ENCODE measurements around the gene CAAP1. TPM values are rescaled to one million over a fixed set of nuclear protein-coding genes. Genes with fewer than 3 reads are reported as not detected.

Gene CAAP1
- polyA plus RNA-seq (2012; ENCODE audit: low read depth, missing spikeins) = 12.5 TPM

- DNase-seq (ENCODE audit: insufficient read length, low spot score) = peak; percentile 77
- TF ChIP-seq TAF1 (IDR thresholded peaks at IDR 0.05; ENCODE audit: low read depth, low read length) = peak; percentile 80
- peak; percentile 97 for TF ChIP-seq POLR2AphosphoS5 (IDR thresholded peaks at IDR 0.05; ENCODE audit: low read depth, low read length)
- peak; percentile 72 for TF ChIP-seq PAX5 (IDR thresholded peaks at IDR 0.05; ENCODE audit: insufficient read depth, low read length, severe bottlenecking)
- peak; percentile 69 for TF ChIP-seq SPI1 (IDR thresholded peaks at IDR 0.05; ENCODE audit: low read depth, low read length)
- TF ChIP-seq POU2F2 (IDR thresholded peaks at IDR 0.05; ENCODE audit: low read depth, low read length) = peak; percentile 87
- peak; percentile 96 for TF ChIP-seq POLR2A (IDR thresholded peaks at IDR 0.05; ENCODE audit: low read depth, low read length)
- FAIRE-seq = peak; percentile 99
Measured at GRCh38 chr9:26892251-26893029, at the start of gene CAAP1. TSS of gene CAAP1 (minus strand) at chr9:26892802. CDS start at chr9:26892715, 87 bp downstream.

GRCh38 chr9:26940779-26941178 lies 48.2 kb upstream of the CAAP1 start:
- no peak for FAIRE-seq
- TF ChIP-seq POLR2AphosphoS5 (IDR thresholded peaks at IDR 0.05; ENCODE audit: low read depth, low read length) (no peak), PAX5 (IDR thresholded peaks at IDR 0.05; ENCODE audit: insufficient read depth, low read length, severe bottlenecking) (no peak), POLR2A (IDR thresholded peaks at IDR 0.05; ENCODE audit: low read depth, low read length) (no peak), POU2F2 (IDR thresholded peaks at IDR 0.05; ENCODE audit: low read depth, low read length) (no peak), SPI1 (IDR thresholded peaks at IDR 0.05; ENCODE audit: low read depth, low read length) (no peak), TAF1 (IDR thresholded peaks at IDR 0.05; ENCODE audit: low read depth, low read length) (no peak)

GRCh38 chr9:26939955-26940711 lies 47.5 kb upstream of the CAAP1 start:
- DNase-seq (ENCODE audit: insufficient read length, low spot score) (no peak), FAIRE-seq (no peak)
- TF ChIP-seq POLR2AphosphoS5 (IDR thresholded peaks at IDR 0.05; ENCODE audit: low read depth, low read length) = no peak

More at GRCh38 chr9:26940779-26941178, 48.2 kb upstream of the CAAP1 start:
- DNase-seq (ENCODE audit: insufficient read length, low spot score) = no peak

GRCh38 chr9:26937816-26938371 lies 45.3 kb upstream of the CAAP1 start:
- FAIRE-seq = no peak
- TF ChIP-seq SPI1 (IDR thresholded peaks at IDR 0.05; ENCODE audit: low read depth, low read length) (no peak), POLR2A (IDR thresholded peaks at IDR 0.05; ENCODE audit: low read depth, low read length) (no peak), POU2F2 (IDR thresholded peaks at IDR 0.05; ENCODE audit: low read depth, low read length) (no peak), PAX5 (IDR thresholded peaks at IDR 0.05; ENCODE audit: insufficient read depth, low read length, severe bottlenecking) (no peak), TAF1 (IDR thresholded peaks at IDR 0.05; ENCODE audit: low read depth, low read length) (no peak), POLR2AphosphoS5 (IDR thresholded peaks at IDR 0.05; ENCODE audit: low read depth, low read length) (no peak)
- DNase-seq (ENCODE audit: insufficient read length, low spot score) = no peak

- no peak for FAIRE-seq
- DNase-seq (ENCODE audit: insufficient read length, low spot score) = no peak
- TF ChIP-seq TAF1 (IDR thresholded peaks at IDR 0.05; ENCODE audit: low read depth, low read length) (no peak), SPI1 (IDR thresholded peaks at IDR 0.05; ENCODE audit: low read depth, low read length) (no peak), POU2F2 (IDR thresholded peaks at IDR 0.05; ENCODE audit: low read depth, low read length) (no peak), PAX5 (IDR thresholded peaks at IDR 0.05; ENCODE audit: insufficient read depth, low read length, severe bottlenecking) (no peak), POLR2A (IDR thresholded peaks at IDR 0.05; ENCODE audit: low read depth, low read length) (no peak), POLR2AphosphoS5 (IDR thresholded peaks at IDR 0.05; ENCODE audit: low read depth, low read length) (no peak)
Measured at GRCh38 chr9:26935847-26936246, 43.2 kb upstream of the CAAP1 start.

GRCh38 chr9:26928902-26929495 lies 36.4 kb upstream of the CAAP1 start:
- TF ChIP-seq POLR2AphosphoS5 (IDR thresholded peaks at IDR 0.05; ENCODE audit: low read depth, low read length) = no peak
- no peak for TF ChIP-seq TAF1 (IDR thresholded peaks at IDR 0.05; ENCODE audit: low read depth, low read length)
- TF ChIP-seq POU2F2 (IDR thresholded peaks at IDR 0.05; ENCODE audit: low read depth, low read length) = no peak
- TF ChIP-seq SPI1 (IDR thresholded peaks at IDR 0.05; ENCODE audit: low read depth, low read length) = no peak
- no peak for TF ChIP-seq PAX5 (IDR thresholded peaks at IDR 0.05; ENCODE audit: insufficient read depth, low read length, severe bottlenecking)
- TF ChIP-seq POLR2A (IDR thresholded peaks at IDR 0.05; ENCODE audit: low read depth, low read length) = no peak
- FAIRE-seq (no peak), DNase-seq (ENCODE audit: insufficient read length, low spot score) (no peak)

- no peak for TF ChIP-seq POLR2AphosphoS5 (IDR thresholded peaks at IDR 0.05; ENCODE audit: low read depth, low read length)
- TF ChIP-seq PAX5 (IDR thresholded peaks at IDR 0.05; ENCODE audit: insufficient read depth, low read length, severe bottlenecking) = no peak
- TF ChIP-seq POLR2A (IDR thresholded peaks at IDR 0.05; ENCODE audit: low read depth, low read length) = no peak
- TF ChIP-seq SPI1 (IDR thresholded peaks at IDR 0.05; ENCODE audit: low read depth, low read length) = no peak
- TF ChIP-seq POU2F2 (IDR thresholded peaks at IDR 0.05; ENCODE audit: low read depth, low read length) = no peak
- TF ChIP-seq TAF1 (IDR thresholded peaks at IDR 0.05; ENCODE audit: low read depth, low read length) = no peak
- DNase-seq (ENCODE audit: insufficient read length, low spot score) (no peak), FAIRE-seq (no peak)
Measured at GRCh38 chr9:26925609-26926008, 33.0 kb upstream of the CAAP1 start.

- no peak for FAIRE-seq
- no peak for DNase-seq (ENCODE audit: insufficient read length, low spot score)
- no peak for TF ChIP-seq POU2F2 (IDR thresholded peaks at IDR 0.05; ENCODE audit: low read depth, low read length)
Measured at GRCh38 chr9:26919698-26920097, 27.1 kb upstream of the CAAP1 start.

- DNase-seq (ENCODE audit: insufficient read length, low spot score) (no peak), FAIRE-seq (no peak)
- TF ChIP-seq POLR2A (IDR thresholded peaks at IDR 0.05; ENCODE audit: low read depth, low read length) (no peak), POU2F2 (IDR thresholded peaks at IDR 0.05; ENCODE audit: low read depth, low read length) (no peak), POLR2AphosphoS5 (IDR thresholded peaks at IDR 0.05; ENCODE audit: low read depth, low read length) (no peak), SPI1 (IDR thresholded peaks at IDR 0.05; ENCODE audit: low read depth, low read length) (no peak), TAF1 (IDR thresholded peaks at IDR 0.05; ENCODE audit: low read depth, low read length) (no peak), PAX5 (IDR thresholded peaks at IDR 0.05; ENCODE audit: insufficient read depth, low read length, severe bottlenecking) (no peak)
Measured at GRCh38 chr9:26913138-26913668, 20.6 kb upstream of the CAAP1 start.
